Spleen (tissue), 7 donors: Measurements from ENCODE around the gene MMP25.
"Not testable (repeated sequence)": the region's sequence is repeated elsewhere in the genome, so short reads cannot be mapped to it uniquely, and the experiment has no call there.

Source experiments
- CTCF ChIP-seq, 11 experiments: fragments of 200-600 bp in 7 of 11; fragments of 450-650 bp in 4 of 11; sonication (generic) in 4 of 11; IDR thresholded peaks in 8 of 11; conservative IDR thresholded peaks in 3 of 11; 1 replicate in 7 of 11; 2 replicates in 4 of 11; pipeline versions ENCODE4 v1.4.0 to v1.8.0; 2016 to 2021; ENCODE audit warnings: antibody characterized with exemption in 11 of 11, inconsistent platforms in 4 of 11, mild to moderate bottlenecking in 1 of 11
- POLR2A ChIP-seq, 3 donors: fragments of 450-650 bp; IDR thresholded peaks; one replicate each; pipeline ENCODE4 v1.5.1; 2017; ENCODE audit warnings: antibody characterized with exemption in 3 of 3, mild to moderate bottlenecking in 1 of 3
- POLR2AphosphoS5 ChIP-seq, 3 donors: sonication (generic); formaldehyde crosslinking; IDR thresholded peaks; one replicate each; pipeline ENCODE4 v1.5.1; 2017; ENCODE audit warnings: antibody characterized with exemption in 3 of 3
- donor health status: DM: no; HTN: no; CAD: no; lungs with moderate emphysema.
- donor health status: DM: no; HTN: no; CAD: no.
- donor health status: DM: no; HTN: no; CAD: no.

GRCh38 chr16:3072148-3072547 lies 25.8 kb downstream of the MMP25 start:
- not testable (repeated sequence) for TF ChIP-seq POLR2A (IDR thresholded peaks at IDR 0.05); POLR2AphosphoS5 (IDR thresholded peaks at IDR 0.05); CTCF (IDR thresholded peaks at IDR 0.05 in 8 of 11, conservative IDR thresholded peaks at IDR 0.05 in 3 of 11)
